Mesothelial cell of epicardium (in vitro differentiated cells): ENCODE data around the gene CBX4. TPM values are rescaled to one million over a fixed set of nuclear protein-coding genes. Genes with fewer than 3 reads are reported as not detected.

Experiments
- DNase-seq, 2 experiments: peaks; one replicate each; pipeline ENCODE4 v3.0.0; 2021; ENCODE audit warnings: low spot score in 2 of 2; ENCODE audit not compliant: unreplicated experiment in 2 of 2
- H3K27ac Mint-ChIP-seq: 2 replicates; pipeline ENCODE4 v1.8.0; 2021; ENCODE audit warnings: mixed read lengths
- H3K27me3 Mint-ChIP-seq: 2 replicates; pipeline ENCODE4 v1.8.0; 2021; ENCODE audit warnings: low read depth, mixed read lengths
- H3K36me3 Mint-ChIP-seq: 2 replicates; pipeline ENCODE4 v1.8.0; 2021; ENCODE audit warnings: mixed read lengths
- H3K4me1 Mint-ChIP-seq: 2 replicates; pipeline ENCODE4 v1.8.0; 2021; ENCODE audit warnings: mixed read lengths
- H3K4me3 Mint-ChIP-seq: 2 replicates; pipeline ENCODE4 v1.8.0; 2021; ENCODE audit warnings: mild to moderate bottlenecking, moderate library complexity, mixed read lengths
- H3K9me3 Mint-ChIP-seq: 2 replicates; pipeline ENCODE4 v1.8.0; 2021; ENCODE audit warnings: mixed read lengths
- CTCF ChIP-seq: fragments of 200-600 bp; sonication (generic); IDR thresholded peaks from one replicate; pipeline ENCODE4 v1.5.0; 2021; ENCODE audit warnings: antibody characterized with exemption; ENCODE audit not compliant: unreplicated experiment
- total RNA-seq: library from RNA; stranded (reverse); gene quantifications from 3 replicates; pipeline ENCODE4 v1.2.1, GENCODE V29; 2021

The CBX4 gene
- total RNA-seq, 1 donor from 2014 or later: 32.1 TPM

GRCh38 chr17:79850571-79851460 is 11.6 kb upstream of the CBX4 start:
- H3K4me3 Mint-ChIP-seq: no peak overlapping the region
- no peak for TF ChIP-seq CTCF
- DNase-seq: no peak
- H3K27me3 Mint-ChIP-seq: peaks cover 6% of the 10 kb centered on the region
- H3K36me3 Mint-ChIP-seq: no peaks in the 10 kb centered on the region
- H3K9me3 Mint-ChIP-seq: no peaks in the 10 kb centered on the region
- peak overlapping the region; percentile 34 for H3K27ac Mint-ChIP-seq
- H3K4me1 Mint-ChIP-seq: peaks cover 23% of the 10 kb centered on the region

- H3K4me3 Mint-ChIP-seq: no peak overlapping the region
- H3K4me1 Mint-ChIP-seq: peaks cover 31% of the 10 kb centered on the region
- peaks cover 7% of the 10 kb centered on the region for H3K27me3 Mint-ChIP-seq
- no peaks in the 10 kb centered on the region for H3K9me3 Mint-ChIP-seq
- no peak overlapping the region for H3K27ac Mint-ChIP-seq
- H3K36me3 Mint-ChIP-seq: no peaks in the 10 kb centered on the region
- no peak for DNase-seq
- TF ChIP-seq CTCF: no peak
Measured at GRCh38 chr17:79849953-79850352, 10.7 kb upstream of the CBX4 start.

- peaks cover 34% of the 10 kb centered on the region for H3K4me1 Mint-ChIP-seq
- no peak overlapping the region for H3K4me3 Mint-ChIP-seq
- H3K27ac Mint-ChIP-seq: no peak overlapping the region
- H3K27me3 Mint-ChIP-seq: peaks cover 11% of the 10 kb centered on the region
- TF ChIP-seq CTCF: no peak
- no peaks in the 10 kb centered on the region for H3K36me3 Mint-ChIP-seq
- H3K9me3 Mint-ChIP-seq: no peaks in the 10 kb centered on the region
- DNase-seq: no peak
Measured at GRCh38 chr17:79848370-79848766, 9.1 kb upstream of the CBX4 start.

- Mint-ChIP-seq H3K27ac (no peak overlapping the region), H3K4me1 (peaks cover 35% of the 10 kb centered on the region), H3K27me3 (peaks cover 14% of the 10 kb centered on the region), H3K9me3 (no peaks in the 10 kb centered on the region), H3K4me3 (no peak overlapping the region), H3K36me3 (no peaks in the 10 kb centered on the region)
- no peak for TF ChIP-seq CTCF
- no peak for DNase-seq
Measured at GRCh38 chr17:79847698-79848369, 8.6 kb upstream of the CBX4 start.

GRCh38 chr17:79845601-79845949 is 6.3 kb upstream of the CBX4 start:
- Mint-ChIP-seq H3K27me3 (peaks cover 37% of the 10 kb centered on the region), H3K4me3 (peak overlapping the region; percentile 56)

More at GRCh38 chr17:79845601-79845949, 6.3 kb upstream of the CBX4 start:
- peaks cover 26% of the 10 kb centered on the region for H3K4me1 Mint-ChIP-seq
- H3K27ac Mint-ChIP-seq: peak overlapping the region; percentile 83
- H3K9me3 Mint-ChIP-seq: no peaks in the 10 kb centered on the region
- no peak for DNase-seq
- H3K36me3 Mint-ChIP-seq: no peaks in the 10 kb centered on the region
- TF ChIP-seq CTCF: no peak
